ENCODE data around the gene LY6G6F.

DNA sequence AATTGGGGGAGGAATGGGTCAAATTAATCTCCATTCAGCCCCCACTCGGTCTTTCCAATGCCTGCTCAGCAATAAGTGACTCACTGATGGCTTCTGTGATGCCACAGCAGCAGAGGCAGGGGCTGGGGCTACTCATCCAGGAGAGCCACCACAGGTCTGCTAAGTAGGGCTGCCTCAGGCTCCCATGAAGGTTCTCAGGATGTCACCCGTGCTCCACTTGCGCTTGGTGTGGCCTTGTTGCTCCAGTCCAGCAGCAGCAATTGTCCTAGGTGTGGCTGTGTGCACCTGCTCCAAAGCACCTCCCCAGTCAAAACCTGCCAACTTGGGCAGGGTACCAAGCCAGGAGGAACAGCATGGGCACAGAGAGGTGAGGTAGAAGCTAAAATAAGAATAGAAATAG lies 15.5 kb downstream of the LY6G6F start:
- TF ChIP-seq, protein P1, sequence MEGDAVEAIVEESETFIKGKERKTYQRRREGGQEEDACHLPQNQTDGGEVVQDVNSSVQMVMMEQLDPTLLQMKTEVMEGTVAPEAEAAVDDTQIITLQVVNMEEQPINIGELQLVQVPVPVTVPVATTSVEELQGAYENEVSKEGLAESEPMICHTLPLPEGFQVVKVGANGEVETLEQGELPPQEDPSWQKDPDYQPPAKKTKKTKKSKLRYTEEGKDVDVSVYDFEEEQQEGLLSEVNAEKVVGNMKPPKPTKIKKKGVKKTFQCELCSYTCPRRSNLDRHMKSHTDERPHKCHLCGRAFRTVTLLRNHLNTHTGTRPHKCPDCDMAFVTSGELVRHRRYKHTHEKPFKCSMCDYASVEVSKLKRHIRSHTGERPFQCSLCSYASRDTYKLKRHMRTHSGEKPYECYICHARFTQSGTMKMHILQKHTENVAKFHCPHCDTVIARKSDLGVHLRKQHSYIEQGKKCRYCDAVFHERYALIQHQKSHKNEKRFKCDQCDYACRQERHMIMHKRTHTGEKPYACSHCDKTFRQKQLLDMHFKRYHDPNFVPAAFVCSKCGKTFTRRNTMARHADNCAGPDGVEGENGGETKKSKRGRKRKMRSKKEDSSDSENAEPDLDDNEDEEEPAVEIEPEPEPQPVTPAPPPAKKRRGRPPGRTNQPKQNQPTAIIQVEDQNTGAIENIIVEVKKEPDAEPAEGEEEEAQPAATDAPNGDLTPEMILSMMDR (conservative IDR thresholded peaks at IDR 0.05), result no peak
- TF ChIP-seq ZFX (IDR thresholded peaks at IDR 0.05), result no peak
